Measurements from ENCODE around the gene CCNH. TPM values are rescaled to one million over a fixed set of nuclear protein-coding genes. Genes with fewer than 3 reads are reported as not detected.

The CCNH gene
- total and polyA plus RNA-seq, 2 experiments from 2014 or later = 74.4 to 80.2 TPM

- Histone ChIP-seq H3K79me2 (replicated peaks; ENCODE audit: insufficient read depth) (no peaks in the 10 kb centered on the region), H3K4me1 (ENCODE audit: insufficient read depth) (no peaks in the 10 kb centered on the region), H3K9me2 (ENCODE audit: insufficient read depth) (peaks cover 5% of the 10 kb centered on the region; the same call in 1 of the 2 replicates), H3K4me2 (no peak overlapping the region), H3K4me3 (no peak overlapping the region), H3K27me3 (ENCODE audit: insufficient read depth) (no peaks in the 10 kb centered on the region), H3F3A (replicated peaks; ENCODE audit: low read depth) (no peaks in the 10 kb centered on the region), H2AFZ (no peak overlapping the region), H3K27ac (ENCODE audit: low read depth) (no peak overlapping the region), H3K36me3 (ENCODE audit: insufficient read depth) (no peaks in the 10 kb centered on the region), H4K20me1 (replicated peaks; ENCODE audit: insufficient read depth) (no peaks in the 10 kb centered on the region)
- Mint-ChIP-seq H3K4me1 (no peaks in the 10 kb centered on the region), H3K27ac (no peak overlapping the region), H3K27me3 (ENCODE audit: insufficient read depth, low read depth, poor library complexity) (peaks cover 3% of the 10 kb centered on the region), H3K36me3 (ENCODE audit: low read depth) (no peaks in the 10 kb centered on the region), H3K4me3 (no peak overlapping the region), H3K9me3 (peaks cover 1% of the 10 kb centered on the region; the same call in 1 of the 3 replicates)
- TF ChIP-seq NANOG (IDR thresholded peaks at IDR 0.05; ENCODE audit: borderline replicate concordance) (no peak), ZNF331 (CRISPR knock-in tag; IDR thresholded peaks at IDR 0.05; ENCODE audit: low read depth) (no peak), EZH2 (IDR thresholded peaks at IDR 0.05; ENCODE audit: low read depth, unreplicated experiment) (no peak), CTCF (conservative IDR thresholded peaks at IDR 0.05; ENCODE audit: low read depth in 2 of 2) (no peak), ZNF462 (CRISPR knock-in tag; IDR thresholded peaks at IDR 0.05) (no peak), REST (IDR thresholded peaks at IDR 0.05; ENCODE audit: unreplicated experiment) (no peak), ZNF114 (CRISPR knock-in tag; IDR thresholded peaks at IDR 0.05) (no peak), JUNB (IDR thresholded peaks at IDR 0.05; ENCODE audit: unreplicated experiment) (no peak), POLR2AphosphoS5 (IDR thresholded peaks at IDR 0.05; ENCODE audit: low read depth) (no peak), ETS1 (IDR thresholded peaks at IDR 0.05) (no peak), EZH2phosphoT487 (IDR thresholded peaks at IDR 0.05; ENCODE audit: unreplicated experiment) (no peak), STAT1 (IDR thresholded peaks at IDR 0.05; ENCODE audit: unreplicated experiment) (no peak), CREB1 (CRISPR knock-in tag; IDR thresholded peaks at IDR 0.05; ENCODE audit: low read depth) (no peak)
- ATAC-seq (no peak), DNase-seq (ENCODE audit: low spot score) (no peak)
Measured at GRCh38 chr5:87434461-87434860, 21.7 kb upstream of the CCNH start.

Measured in GM23338 (cell line).